Measurements from ENCODE around the gene INPP1. TPM values are rescaled to one million over a fixed set of nuclear protein-coding genes. Genes with fewer than 3 reads are reported as not detected.
A peak's percentile ranks its signal among the peaks of the same experiment; 100 is the strongest.

Gene INPP1
- total RNA-seq, 1 experiment from 2014 or later, result 23.2 TPM

DNA sequence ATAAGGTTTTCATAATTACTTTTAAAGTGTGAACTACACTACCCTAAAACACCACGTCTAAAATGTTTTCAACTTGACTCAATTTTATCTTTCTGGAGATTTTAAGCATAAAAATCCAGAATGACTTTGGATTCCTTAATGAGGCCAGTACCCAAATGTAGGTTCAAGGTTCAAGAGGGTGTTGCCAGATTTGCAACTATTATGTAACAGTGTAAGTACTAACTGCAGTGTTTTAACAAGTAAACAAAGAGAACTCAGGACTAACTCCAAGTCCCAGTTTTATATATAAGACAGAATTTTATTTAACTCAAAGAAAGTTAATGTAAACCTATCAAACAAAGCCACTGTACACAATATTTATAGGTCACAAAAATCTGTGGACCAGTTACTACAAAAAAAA lies 29.5 kb upstream of the INPP1 start:
- POLR2A ChIA-PET, result no interaction called here
- no TSS peak for BruUV-seq (replicated peaks)
- Histone ChIP-seq H3K9me3 (no peaks in the 10 kb centered on the region), H3K4me3 (ENCODE audit: low read depth, low read length) (no peak overlapping the region), H3K27me3 (replicated peaks; ENCODE audit: control insufficient read depth, insufficient read depth, low read length) (no peaks in the 10 kb centered on the region), H3K4me1 (peaks cover 12% of the 10 kb centered on the region; the same call in 1 of the 2 replicates), H3K36me3 (ENCODE audit: control insufficient read depth, insufficient read depth, low read length) (no peaks in the 10 kb centered on the region)
- no peaks in the 10 kb centered on the region for H3K27me3 Mint-ChIP-seq (ENCODE audit: insufficient read depth, unreplicated experiment)
- H3K9me3 Mint-ChIP-seq (ENCODE audit: unreplicated experiment), result no peaks in the 10 kb centered on the region
- no peak overlapping the region for H3K27ac Mint-ChIP-seq (ENCODE audit: unreplicated experiment)
- no peak overlapping the region for H3K4me3 Mint-ChIP-seq (ENCODE audit: unreplicated experiment)
- DNase-seq, result no peak
- intact Hi-C loops (cut with micrococcal nuclease; ENCODE audit: unreplicated experiment), result loop anchor here (1.0 to 10.0 kb wide), 3 partner anchors 112 to 329 kb away; no protein-coding TSS in a partner anchor
- TF ChIP-seq, protein P1, sequence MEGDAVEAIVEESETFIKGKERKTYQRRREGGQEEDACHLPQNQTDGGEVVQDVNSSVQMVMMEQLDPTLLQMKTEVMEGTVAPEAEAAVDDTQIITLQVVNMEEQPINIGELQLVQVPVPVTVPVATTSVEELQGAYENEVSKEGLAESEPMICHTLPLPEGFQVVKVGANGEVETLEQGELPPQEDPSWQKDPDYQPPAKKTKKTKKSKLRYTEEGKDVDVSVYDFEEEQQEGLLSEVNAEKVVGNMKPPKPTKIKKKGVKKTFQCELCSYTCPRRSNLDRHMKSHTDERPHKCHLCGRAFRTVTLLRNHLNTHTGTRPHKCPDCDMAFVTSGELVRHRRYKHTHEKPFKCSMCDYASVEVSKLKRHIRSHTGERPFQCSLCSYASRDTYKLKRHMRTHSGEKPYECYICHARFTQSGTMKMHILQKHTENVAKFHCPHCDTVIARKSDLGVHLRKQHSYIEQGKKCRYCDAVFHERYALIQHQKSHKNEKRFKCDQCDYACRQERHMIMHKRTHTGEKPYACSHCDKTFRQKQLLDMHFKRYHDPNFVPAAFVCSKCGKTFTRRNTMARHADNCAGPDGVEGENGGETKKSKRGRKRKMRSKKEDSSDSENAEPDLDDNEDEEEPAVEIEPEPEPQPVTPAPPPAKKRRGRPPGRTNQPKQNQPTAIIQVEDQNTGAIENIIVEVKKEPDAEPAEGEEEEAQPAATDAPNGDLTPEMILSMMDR (IDR thresholded peaks at IDR 0.05; ENCODE audit: insufficient read depth in 1 of 2, low read depth in 1 of 2, low read length in 1 of 2, severe bottlenecking in 1 of 2, unreplicated experiment in 1 of 2), result no peak
- CTCF ChIA-PET, result no interaction called here
- H3K36me3 Mint-ChIP-seq (ENCODE audit: insufficient read depth, unreplicated experiment), result peaks cover 6% of the 10 kb centered on the region
- H3K4me1 Mint-ChIP-seq (ENCODE audit: low read depth, unreplicated experiment), result peaks cover 7% of the 10 kb centered on the region

DNA sequence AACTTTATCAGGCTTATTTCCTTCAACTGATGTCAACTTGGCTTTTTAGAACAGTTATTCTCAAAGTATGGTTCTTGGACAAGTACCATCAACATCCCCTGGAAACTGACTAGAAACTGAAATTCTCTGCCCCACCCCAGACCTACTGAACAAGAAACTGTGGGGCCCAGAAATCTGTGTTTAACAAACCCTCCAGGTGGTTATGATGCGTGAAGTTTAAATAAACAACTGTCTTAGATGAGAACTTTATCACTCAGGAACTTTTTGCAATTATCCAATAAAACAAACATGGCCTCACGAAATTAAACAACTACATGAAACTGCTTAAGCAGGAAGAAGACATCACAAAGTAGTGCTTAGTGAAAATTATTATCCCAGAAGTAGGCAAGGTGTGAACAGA lies 28.1 kb upstream of the INPP1 start:
- Mint-ChIP-seq H3K4me1 (ENCODE audit: low read depth, unreplicated experiment) (peaks cover 7% of the 10 kb centered on the region), H3K27ac (ENCODE audit: unreplicated experiment) (no peak overlapping the region), H3K36me3 (ENCODE audit: insufficient read depth, unreplicated experiment) (peaks cover 12% of the 10 kb centered on the region), H3K9me3 (ENCODE audit: unreplicated experiment) (no peaks in the 10 kb centered on the region), H3K4me3 (ENCODE audit: unreplicated experiment) (no peak overlapping the region), H3K27me3 (ENCODE audit: insufficient read depth, unreplicated experiment) (no peaks in the 10 kb centered on the region)
- POLR2A ChIA-PET, result no interaction called here
- H3K27me3 ChIP-seq (replicated peaks; ENCODE audit: control insufficient read depth, insufficient read depth, low read length), result no peaks in the 10 kb centered on the region
- no peak overlapping the region for H3K4me3 ChIP-seq (ENCODE audit: low read depth, low read length)
- H3K36me3 ChIP-seq (ENCODE audit: control insufficient read depth, insufficient read depth, low read length), result no peaks in the 10 kb centered on the region
- no peak for DNase-seq
- CTCF ChIA-PET, result interaction anchor here (0.9 kb wide), 1 partner anchor 552 kb away, joined by 4 read pairs; no protein-coding TSS in a partner anchor
- intact Hi-C loops (cut with micrococcal nuclease; ENCODE audit: unreplicated experiment), result loop anchor here (5.0 to 10.0 kb wide), 2 partner anchors 133 to 330 kb away; a partner anchor contains a TSS
- no peaks in the 10 kb centered on the region for H3K9me3 ChIP-seq
- TF ChIP-seq, protein P1 (IDR thresholded peaks at IDR 0.05; ENCODE audit: insufficient read depth in 1 of 2, low read depth in 1 of 2, low read length in 1 of 2, severe bottlenecking in 1 of 2, unreplicated experiment in 1 of 2), result no peak
- no TSS peak for BruUV-seq (replicated peaks)
- H3K4me1 ChIP-seq, result peaks cover 15% of the 10 kb centered on the region

DNA sequence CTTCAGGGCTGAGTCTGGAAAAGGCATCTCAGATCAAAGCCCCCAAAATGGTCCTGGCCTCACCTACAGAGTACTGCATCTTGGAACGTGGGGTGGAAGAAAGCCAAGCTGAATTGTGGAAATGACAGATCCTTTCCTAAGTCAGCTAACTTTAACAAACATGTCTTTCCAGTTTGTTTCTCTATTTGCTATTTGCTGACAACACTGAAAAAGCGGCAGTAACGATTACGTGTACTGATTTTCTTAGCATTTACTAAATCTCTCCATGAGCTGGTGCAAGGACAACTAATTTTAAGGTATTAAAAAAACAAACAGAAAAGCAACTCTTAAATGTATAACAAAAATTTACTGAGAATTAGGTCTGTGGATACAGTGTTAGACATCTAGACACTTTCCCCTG lies 24.9 kb upstream of the INPP1 start:
- Histone ChIP-seq H3K9me3 (no peaks in the 10 kb centered on the region), H3K36me3 (ENCODE audit: control insufficient read depth, insufficient read depth, low read length) (no peaks in the 10 kb centered on the region), H3K4me1 (peaks cover 18% of the 10 kb centered on the region), H3K27me3 (replicated peaks; ENCODE audit: control insufficient read depth, insufficient read depth, low read length) (no peaks in the 10 kb centered on the region), H3K4me3 (ENCODE audit: low read depth, low read length) (peak overlapping the region; percentile 84)
- POLR2A ChIA-PET, result interaction anchor here (1.7 kb wide), 1 partner anchor 26 kb away, joined by 4 read pairs; no protein-coding TSS in a partner anchor
- Mint-ChIP-seq H3K27ac (ENCODE audit: unreplicated experiment) (no peak overlapping the region), H3K36me3 (ENCODE audit: insufficient read depth, unreplicated experiment) (peaks cover 6% of the 10 kb centered on the region), H3K27me3 (ENCODE audit: insufficient read depth, unreplicated experiment) (no peaks in the 10 kb centered on the region), H3K9me3 (ENCODE audit: unreplicated experiment) (no peaks in the 10 kb centered on the region), H3K4me1 (ENCODE audit: low read depth, unreplicated experiment) (peaks cover 7% of the 10 kb centered on the region), H3K4me3 (ENCODE audit: unreplicated experiment) (peak overlapping the region; percentile 90)
- no peak for DNase-seq
- intact Hi-C loops (cut with micrococcal nuclease; ENCODE audit: unreplicated experiment), result loop anchor here (5.0 to 10.0 kb wide), 2 partner anchors 136 to 334 kb away; a partner anchor contains a TSS
- TF ChIP-seq, protein P1 (IDR thresholded peaks at IDR 0.05; ENCODE audit: insufficient read depth in 1 of 2, low read depth in 1 of 2, low read length in 1 of 2, severe bottlenecking in 1 of 2, unreplicated experiment in 1 of 2), result no peak
- CTCF ChIA-PET, result interaction anchor here (1.4 to 2.4 kb wide), 3 partner anchors 19 to 182 kb away, joined by 3 to 11 read pairs (median 3); no protein-coding TSS in a partner anchor
- no TSS peak for BruUV-seq (replicated peaks)
